HG02981 (cell line): ENCODE data around the gene TMEM176B.

Source experiments
- ATAC-seq: cut with Tn5 transposase; IDR thresholded peaks from one replicate; pipeline ENCODE4 v1.9.1; 2021; ENCODE audit warnings: mild to moderate bottlenecking, moderate library complexity; ENCODE audit not compliant: unreplicated experiment

Gene TMEM176B

DNA sequence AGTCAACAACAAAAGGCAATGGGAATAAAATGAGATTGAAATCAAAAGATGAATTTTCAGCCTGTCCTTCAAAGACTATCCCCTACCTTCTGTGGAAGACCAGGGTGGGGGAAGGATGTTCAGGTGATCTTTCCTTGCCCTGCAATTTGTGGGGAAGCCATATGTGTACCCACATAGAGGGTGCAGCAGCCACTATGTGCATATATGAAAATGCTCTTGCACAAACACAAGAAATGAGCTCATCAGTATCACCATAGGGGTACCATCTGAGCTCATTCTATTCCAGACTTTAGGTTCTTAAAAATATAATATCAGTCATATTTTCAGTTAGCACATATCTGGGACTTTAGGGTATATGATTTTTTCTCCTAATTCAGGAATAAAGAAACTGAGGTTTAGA lies 45.2 kb downstream of the TMEM176B start:
- ATAC-seq: no peak

DNA sequence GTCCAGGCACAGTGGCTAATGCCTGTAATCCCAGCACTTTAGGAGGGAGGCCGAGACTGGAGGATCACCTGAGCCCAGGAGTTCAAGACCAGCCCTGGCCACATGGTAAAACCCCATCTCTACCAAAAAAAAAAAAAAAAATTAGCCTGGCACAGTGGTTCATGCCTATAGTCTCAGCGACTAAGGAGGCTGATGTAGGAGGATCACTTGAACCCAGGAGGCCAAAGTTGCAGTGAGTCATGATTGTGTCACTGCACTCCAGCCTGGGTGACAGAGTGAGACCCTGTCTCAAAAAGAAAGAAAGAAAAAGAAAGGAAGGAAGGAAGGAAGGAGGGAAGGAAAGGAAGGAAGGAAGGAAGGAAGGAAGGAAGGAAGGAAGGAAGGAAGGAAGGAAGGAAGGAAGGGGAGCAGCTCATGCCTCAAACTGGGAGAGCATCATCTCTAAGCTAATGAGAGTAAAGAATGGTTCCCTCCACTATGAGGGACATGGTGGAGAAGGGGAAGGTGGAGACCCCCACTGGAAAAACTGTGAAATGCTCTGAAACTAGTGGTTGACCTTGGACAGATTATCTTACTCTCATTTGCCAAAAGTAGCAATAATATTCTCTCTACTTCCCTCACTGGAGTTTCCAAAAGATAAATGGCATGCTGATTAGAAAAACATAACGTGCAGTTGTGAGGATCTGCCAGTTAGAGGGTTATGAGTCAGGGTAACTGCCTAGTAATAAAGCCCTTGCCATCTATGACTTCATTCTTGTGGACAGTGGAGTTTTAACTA lies 46.1 kb downstream of the TMEM176B start:
- ATAC-seq: no peak

DNA sequence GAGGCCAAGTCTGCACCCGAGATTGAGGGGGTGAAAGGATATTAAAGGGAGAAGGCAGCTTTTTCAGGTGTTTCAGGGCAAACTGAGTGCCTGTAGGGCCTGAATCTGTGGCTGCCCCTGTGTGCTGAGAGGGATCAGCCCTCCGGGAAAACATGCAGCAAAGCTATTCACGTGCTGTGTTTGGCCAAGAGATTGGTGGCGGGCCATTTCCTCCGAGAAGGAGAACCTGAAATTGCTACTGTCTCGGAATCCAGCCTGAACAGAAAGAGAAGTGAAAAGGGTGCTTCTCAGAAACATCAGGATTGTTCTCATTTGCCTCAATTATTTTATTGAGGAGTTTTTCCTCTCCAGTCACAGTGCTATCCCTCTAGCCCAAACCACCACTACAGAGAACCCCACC lies 46.9 kb downstream of the TMEM176B start:
- no peak for ATAC-seq

DNA sequence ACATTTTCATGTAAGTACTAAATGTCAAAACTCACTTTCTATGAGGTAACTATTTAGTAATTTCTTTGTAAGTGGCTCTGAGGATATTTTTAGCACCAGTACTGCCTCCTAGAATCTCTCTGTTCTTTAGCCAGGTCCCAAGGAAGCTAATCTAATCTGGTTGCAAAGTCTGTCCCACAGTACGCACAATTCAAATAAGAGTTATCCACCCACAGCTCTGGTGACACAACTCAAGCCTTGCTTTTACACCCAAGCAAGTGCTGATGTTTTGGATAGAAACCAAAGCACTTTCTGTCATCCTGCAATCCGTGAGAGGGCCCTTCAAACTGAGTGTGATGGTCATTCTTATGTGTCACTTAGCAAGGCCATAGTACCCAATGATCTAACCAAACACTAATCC lies 48.5 kb downstream of the TMEM176B start:
- no peak for ATAC-seq

DNA sequence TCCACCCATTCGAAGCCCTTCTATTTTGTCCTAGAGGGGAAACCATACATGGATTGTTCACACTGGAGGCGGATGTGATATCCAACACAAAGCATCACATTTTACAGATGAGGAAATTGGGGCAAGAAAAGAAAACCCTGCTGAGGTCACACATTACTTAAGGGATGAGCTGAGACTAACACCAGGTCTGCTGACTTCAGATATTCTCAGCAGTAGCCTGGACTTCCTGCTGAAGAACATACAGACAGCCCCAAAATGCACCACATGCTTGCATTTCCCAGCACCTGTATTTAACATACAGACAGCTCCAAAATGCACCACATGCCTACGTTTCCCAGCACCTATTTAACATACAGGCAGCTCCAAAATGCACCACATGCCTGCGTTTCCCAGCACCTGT lies 51.8 kb downstream of the TMEM176B start:
- no peak for ATAC-seq

DNA sequence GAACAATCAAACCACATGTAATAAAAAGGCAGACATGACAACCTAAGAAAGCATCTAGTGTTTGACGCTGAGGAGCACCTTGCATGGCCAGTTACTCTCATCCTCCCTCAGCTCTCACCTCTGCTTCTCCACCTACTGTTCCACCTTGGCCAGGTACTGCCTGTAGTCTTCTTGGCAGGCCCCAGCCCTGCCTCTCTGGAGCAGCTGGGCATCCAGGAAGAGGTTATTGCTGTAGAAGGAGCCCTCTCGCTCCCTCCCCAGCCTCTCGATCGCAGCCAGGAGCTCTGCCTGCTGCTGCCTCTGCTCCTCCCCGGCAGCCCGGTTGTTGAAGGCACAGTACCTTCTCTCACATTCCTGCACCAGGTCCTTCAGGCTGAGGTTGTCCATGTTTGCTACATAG lies 53.2 kb downstream of the TMEM176B start:
- no peak for ATAC-seq

DNA sequence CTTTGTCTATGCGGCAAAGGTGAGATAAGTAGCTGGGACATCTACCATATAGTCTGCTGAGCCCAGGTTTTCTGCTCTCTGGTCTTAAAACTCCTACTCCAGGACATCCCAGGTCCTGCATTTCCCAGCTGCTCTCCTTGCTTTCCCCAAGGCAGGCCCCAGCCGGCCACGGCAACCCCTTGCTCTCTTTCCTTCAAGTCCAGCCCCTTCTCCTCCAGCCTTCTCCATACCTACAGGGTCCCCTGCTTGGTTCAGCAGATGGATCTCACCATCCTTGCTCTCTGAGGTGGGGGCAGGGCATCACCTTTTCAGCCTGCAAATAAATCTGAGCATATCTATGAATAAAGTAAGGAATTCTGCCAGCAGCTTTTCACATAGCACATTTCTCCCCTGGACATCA lies 54.3 kb downstream of the TMEM176B start:
- ATAC-seq: no peak

DNA sequence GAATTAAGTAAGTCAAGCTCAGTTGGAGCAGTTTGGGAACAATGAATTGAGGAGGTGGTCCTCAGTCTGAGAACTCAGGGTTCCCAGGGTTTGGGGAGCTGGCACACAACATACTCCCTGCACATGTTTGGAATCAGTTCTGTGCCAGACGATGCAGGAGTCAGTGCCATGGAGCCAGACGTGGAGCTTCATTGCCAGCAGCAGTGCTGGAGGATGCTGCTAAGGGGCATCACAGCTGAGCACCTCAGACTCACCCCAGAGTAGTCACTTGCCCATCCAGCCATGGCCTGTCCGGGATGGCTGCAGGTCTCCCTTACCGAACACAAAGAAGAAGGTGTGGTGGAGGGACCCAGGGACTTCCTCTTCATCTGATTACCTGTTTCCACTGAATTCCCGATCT lies 55.1 kb downstream of the TMEM176B start:
- no peak for ATAC-seq

DNA sequence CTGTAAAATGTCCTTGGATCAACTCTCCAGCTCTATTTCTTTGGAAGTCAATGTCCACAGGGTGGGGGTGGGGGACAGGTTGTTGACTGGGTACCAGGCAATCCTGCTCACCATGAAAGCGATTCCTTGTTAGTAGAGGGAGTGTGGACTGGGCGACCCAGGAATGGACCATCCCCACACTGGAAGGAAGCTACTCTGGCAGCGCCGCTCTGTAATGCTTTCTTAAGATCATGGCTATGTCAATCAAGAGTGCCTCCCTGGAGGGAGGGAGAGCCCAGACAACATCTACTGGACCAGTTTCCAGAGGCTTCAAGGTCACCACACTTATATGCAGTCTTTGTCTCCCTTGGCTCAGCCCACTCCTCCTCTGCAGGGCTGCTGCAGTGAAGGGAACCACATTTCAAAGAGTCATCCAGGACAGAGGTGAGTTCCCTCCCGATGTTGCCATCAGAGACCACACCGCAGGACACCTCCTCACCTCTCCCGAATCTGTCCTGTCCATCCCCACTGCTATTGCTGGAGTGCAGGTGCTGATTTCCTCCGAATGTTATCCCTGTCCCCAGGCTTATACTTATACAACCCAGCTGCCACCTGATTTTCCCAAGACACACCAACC lies 56.0 kb downstream of the TMEM176B start:
- no peak for ATAC-seq

DNA sequence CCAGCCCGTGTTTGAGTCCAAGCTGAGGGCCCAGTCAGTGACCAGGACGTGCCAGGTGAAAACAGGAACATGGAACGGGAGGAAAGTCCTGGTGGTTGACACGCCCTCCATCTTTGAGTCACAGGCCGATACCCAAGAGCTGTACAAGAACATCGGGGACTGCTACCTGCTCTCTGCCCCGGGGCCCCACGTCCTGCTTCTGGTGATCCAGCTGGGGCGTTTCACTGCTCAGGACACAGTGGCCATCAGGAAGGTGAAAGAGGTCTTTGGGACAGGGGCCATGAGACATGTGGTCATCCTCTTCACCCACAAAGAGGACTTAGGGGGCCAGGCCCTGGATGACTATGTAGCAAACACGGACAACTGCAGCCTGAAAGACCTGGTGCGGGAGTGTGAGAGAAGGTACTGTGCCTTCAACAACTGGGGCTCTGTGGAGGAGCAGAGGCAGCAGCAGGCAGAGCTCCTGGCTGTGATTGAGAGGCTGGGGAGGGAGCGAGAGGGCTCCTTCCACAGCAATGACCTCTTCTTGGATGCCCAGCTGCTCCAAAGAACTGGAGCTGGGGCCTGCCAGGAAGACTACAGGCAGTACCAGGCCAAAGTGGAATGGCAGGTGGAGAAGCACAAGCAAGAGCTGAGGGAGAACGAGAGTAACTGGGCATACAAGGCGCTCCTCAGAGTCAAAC lies 57.7 kb downstream of the TMEM176B start:
- no peak for ATAC-seq
